ENCODE measurements around the gene PRELID3B. TPM values are rescaled to one million over a fixed set of nuclear protein-coding genes. Genes with fewer than 3 reads are reported as not detected.

Gene PRELID3B
- total and polyA plus RNA-seq, 4 donors: 19.9 to 61.1 (median 41.2) TPM

GRCh38 chr20:59062081-59062480, 19.5 kb upstream of the PRELID3B start:
- no peak overlapping the region for H3K4me3 ChIP-seq
- ATAC-seq (ENCODE audit: insufficient read depth, low FRiP score): no peak

GRCh38 chr20:59055302-59055701, 12.7 kb upstream of the PRELID3B start:
- 62 to 63% methylated on average over 7 of the region's 7 CpGs for WGBS, 2 donors
- H3K27me3 ChIP-seq (ENCODE audit: control insufficient read depth in 3 of 3, insufficient read depth in 3 of 3, low read length in 2 of 3): peaks cover 0 to 3% (median 0%) of the 10 kb centered on the region in 3 donors
- peak in 1 of 3 donors; percentile 30 for DNase-seq
- no peak for ATAC-seq (ENCODE audit: insufficient read depth, low FRiP score)
- no peak overlapping the region for H3K27ac ChIP-seq (ENCODE audit: low read depth in 1 of 2, low read length in 1 of 2)
- H3K4me1 ChIP-seq (ENCODE audit: control insufficient read depth in 5 of 5, insufficient read depth in 5 of 5, low read length in 5 of 5): no peaks in the 10 kb centered on the region
- H3K4me3 ChIP-seq: no peak overlapping the region
- TF ChIP-seq CTCF (IDR thresholded peaks at IDR 0.05; ENCODE audit: control extremely low read depth, extremely low read depth): peak; percentile 14
- no peak overlapping the region for H3K9ac ChIP-seq (ENCODE audit: insufficient read depth in 1 of 2, low read length in 2 of 2)
- H3K36me3 ChIP-seq (ENCODE audit: control insufficient read depth in 4 of 4, insufficient read depth in 4 of 4, low read length in 4 of 4): no peaks in the 10 kb centered on the region
- H3K9me3 ChIP-seq (ENCODE audit: control insufficient read depth in 4 of 4, insufficient read depth in 3 of 4, low read length in 3 of 4): no peaks in the 10 kb centered on the region

More at GRCh38 chr20:59062081-59062480, 19.5 kb upstream of the PRELID3B start:
- DNase-seq: no peak
- WGBS, 2 donors: 79 to 83% methylated on average over 4 of the region's 4 CpGs
- Histone ChIP-seq H3K9me3 (ENCODE audit: control insufficient read depth in 4 of 4, insufficient read depth in 3 of 4, low read length in 3 of 4) (no peaks in the 10 kb centered on the region), H3K27ac (ENCODE audit: low read depth in 1 of 2, low read length in 1 of 2) (no peak overlapping the region), H3K4me1 (ENCODE audit: control insufficient read depth in 5 of 5, insufficient read depth in 5 of 5, low read length in 5 of 5) (no peaks in the 10 kb centered on the region), H3K27me3 (ENCODE audit: control insufficient read depth in 3 of 3, insufficient read depth in 3 of 3, low read length in 2 of 3) (peaks cover 0 to 12% (median 8%) of the 10 kb centered on the region in 3 donors), H3K36me3 (ENCODE audit: control insufficient read depth in 4 of 4, insufficient read depth in 4 of 4, low read length in 4 of 4) (no peaks in the 10 kb centered on the region), H3K9ac (ENCODE audit: insufficient read depth in 1 of 2, low read length in 2 of 2) (no peak overlapping the region)
- no peak for TF ChIP-seq CTCF (IDR thresholded peaks at IDR 0.05; ENCODE audit: control extremely low read depth, extremely low read depth)

GRCh38 chr20:59051666-59052185, 9.1 kb upstream of the PRELID3B start:
- no peak overlapping the region for H3K27ac ChIP-seq (ENCODE audit: low read depth in 1 of 2, low read length in 1 of 2)
- WGBS, 2 donors: 89 to 91% methylated on average over 6 of the region's 6 CpGs
- no peak for ATAC-seq (ENCODE audit: insufficient read depth, low FRiP score)
- peaks cover 0 to 3% (median 2%) of the 10 kb centered on the region in 3 donors for H3K27me3 ChIP-seq (ENCODE audit: control insufficient read depth in 3 of 3, insufficient read depth in 3 of 3, low read length in 2 of 3)
- peaks cover 0 to 8% (median 0%) of the 10 kb centered on the region in 5 donors for H3K4me1 ChIP-seq (ENCODE audit: control insufficient read depth in 5 of 5, insufficient read depth in 5 of 5, low read length in 5 of 5)
- no peak overlapping the region for H3K4me3 ChIP-seq
- no peak overlapping the region for H3K9ac ChIP-seq (ENCODE audit: insufficient read depth in 1 of 2, low read length in 2 of 2)
- H3K9me3 ChIP-seq (ENCODE audit: control insufficient read depth in 4 of 4, insufficient read depth in 3 of 4, low read length in 3 of 4): no peaks in the 10 kb centered on the region
- no peak for TF ChIP-seq CTCF (IDR thresholded peaks at IDR 0.05; ENCODE audit: control extremely low read depth, extremely low read depth)
- DNase-seq: no peak
- no peaks in the 10 kb centered on the region for H3K36me3 ChIP-seq (ENCODE audit: control insufficient read depth in 4 of 4, insufficient read depth in 4 of 4, low read length in 4 of 4)

GRCh38 chr20:59050437-59050836, 7.9 kb upstream of the PRELID3B start:
- no peak for DNase-seq
- Histone ChIP-seq H3K36me3 (ENCODE audit: control insufficient read depth in 4 of 4, insufficient read depth in 4 of 4, low read length in 4 of 4) (no peaks in the 10 kb centered on the region), H3K27ac (ENCODE audit: low read depth in 1 of 2, low read length in 1 of 2) (no peak overlapping the region), H3K27me3 (ENCODE audit: control insufficient read depth in 3 of 3, insufficient read depth in 3 of 3, low read length in 2 of 3) (peaks cover 0 to 3% (median 2%) of the 10 kb centered on the region in 3 donors), H3K4me1 (ENCODE audit: control insufficient read depth in 5 of 5, insufficient read depth in 5 of 5, low read length in 5 of 5) (peaks cover 0 to 8% (median 0%) of the 10 kb centered on the region in 5 donors), H3K9ac (ENCODE audit: insufficient read depth in 1 of 2, low read length in 2 of 2) (no peak overlapping the region), H3K9me3 (ENCODE audit: control insufficient read depth in 4 of 4, insufficient read depth in 3 of 4, low read length in 3 of 4) (no peaks in the 10 kb centered on the region), H3K4me3 (no peak overlapping the region)
- 81 to 85% methylated on average over 1 of the region's 1 CpG for WGBS, 2 donors
- ATAC-seq (ENCODE audit: insufficient read depth, low FRiP score): no peak
- no peak for TF ChIP-seq CTCF (IDR thresholded peaks at IDR 0.05; ENCODE audit: control extremely low read depth, extremely low read depth)
